KMS-11 (cell line): ENCODE results near the gene MTCH1.

Experiments
- H2AFZ ChIP-seq: fragments of 200-600 bp; sonication (generic); 2 replicates; pipeline ENCODE4 v1.6.1; 2016; ENCODE audit warnings: antibody characterized with exemption, mixed run types, low read depth
- H3K27ac ChIP-seq: fragments of 200-600 bp; sonication (generic); 2 replicates; pipeline ENCODE4 v1.6.1; 2016; ENCODE audit warnings: mild to moderate bottlenecking, mixed run types
- H3K27me3 ChIP-seq: fragments of 200-600 bp; sonication (generic); 2 replicates; pipeline ENCODE4 v1.6.1; 2017; ENCODE audit warnings: mild to moderate bottlenecking, low read depth, mixed run types, moderate library complexity; ENCODE audit not compliant: insufficient read depth
- H3K36me3 ChIP-seq: fragments of 200-600 bp; sonication (generic); 2 replicates; pipeline ENCODE4 v1.6.1; 2017; ENCODE audit warnings: mild to moderate bottlenecking, mixed run types; ENCODE audit not compliant: insufficient read depth
- H3K4me1 ChIP-seq: fragments of 200-600 bp; sonication (generic); 2 replicates; pipeline ENCODE4 v1.6.1; 2016; ENCODE audit warnings: mild to moderate bottlenecking, low read depth, mixed run types; ENCODE audit not compliant: poor library complexity, severe bottlenecking
- H3K4me2 ChIP-seq: fragments of 200-600 bp; sonication (generic); 2 replicates; pipeline ENCODE4 v1.7.0; 2016; ENCODE audit warnings: mild to moderate bottlenecking, mixed run types
- H3K4me3 ChIP-seq: fragments of 200-600 bp; sonication (generic); IDR thresholded peaks from 2 replicates; pipeline ENCODE4 v1.6.1; 2017; ENCODE audit warnings: low read depth, low read length, mixed read lengths; ENCODE audit not compliant: insufficient read depth
- H3K79me2 ChIP-seq: fragments of 200-600 bp; sonication (generic); 2 replicates; pipeline ENCODE4 v1.6.1; 2016; ENCODE audit warnings: low read depth, mixed run types; ENCODE audit not compliant: insufficient read depth
- H3K9ac ChIP-seq: fragments of 200-600 bp; sonication (generic); 2 replicates; pipeline ENCODE4 v1.6.1; 2016; ENCODE audit warnings: mild to moderate bottlenecking, mixed run types
- H4K20me1 ChIP-seq: fragments of 200-600 bp; sonication (generic); 2 replicates; pipeline ENCODE4 v1.6.1; 2016; ENCODE audit warnings: mild to moderate bottlenecking, mixed run types; ENCODE audit not compliant: insufficient read depth
- TF ChIP-seq, protein P1 (sequence below): fragments of 200-600 bp; sonication (generic); conservative IDR thresholded peaks from 2 replicates; pipeline ENCODE4 v1.6.1; 2017; ENCODE audit warnings: low read depth, mild to moderate bottlenecking, antibody characterized with exemption, low read length, moderate library complexity, mixed read lengths

Gene MTCH1

GRCh38 chr6:36985808-36986703 lies at the start of gene MTCH1:
Gene MTCH1 (minus strand): TSS chr6:36986196. CDS start chr6:36986173, 23 bp downstream.
- Histone ChIP-seq H3K4me3 (peak within 1 kb of the TSS; percentile 32), H3K4me1 (peaks cover 24% of the 10 kb centered on the region), H4K20me1 (0 out of 2 replicates have a peak, but pooled peaks cover 6% of the 10 kb centered on the region), H2AFZ (peak within 1 kb of the TSS; percentile 94), H3K27me3 (no peaks in the 10 kb centered on the region), H3K27ac (peak within 1 kb of the TSS; percentile 45), H3K79me2 (peaks cover 44% of the 10 kb centered on the region), H3K36me3 (no peaks in the 10 kb centered on the region), H3K9ac (peak within 1 kb of the TSS; percentile 93), H3K4me2 (peak within 1 kb of the TSS; percentile 81)
- TF ChIP-seq, protein P1, sequence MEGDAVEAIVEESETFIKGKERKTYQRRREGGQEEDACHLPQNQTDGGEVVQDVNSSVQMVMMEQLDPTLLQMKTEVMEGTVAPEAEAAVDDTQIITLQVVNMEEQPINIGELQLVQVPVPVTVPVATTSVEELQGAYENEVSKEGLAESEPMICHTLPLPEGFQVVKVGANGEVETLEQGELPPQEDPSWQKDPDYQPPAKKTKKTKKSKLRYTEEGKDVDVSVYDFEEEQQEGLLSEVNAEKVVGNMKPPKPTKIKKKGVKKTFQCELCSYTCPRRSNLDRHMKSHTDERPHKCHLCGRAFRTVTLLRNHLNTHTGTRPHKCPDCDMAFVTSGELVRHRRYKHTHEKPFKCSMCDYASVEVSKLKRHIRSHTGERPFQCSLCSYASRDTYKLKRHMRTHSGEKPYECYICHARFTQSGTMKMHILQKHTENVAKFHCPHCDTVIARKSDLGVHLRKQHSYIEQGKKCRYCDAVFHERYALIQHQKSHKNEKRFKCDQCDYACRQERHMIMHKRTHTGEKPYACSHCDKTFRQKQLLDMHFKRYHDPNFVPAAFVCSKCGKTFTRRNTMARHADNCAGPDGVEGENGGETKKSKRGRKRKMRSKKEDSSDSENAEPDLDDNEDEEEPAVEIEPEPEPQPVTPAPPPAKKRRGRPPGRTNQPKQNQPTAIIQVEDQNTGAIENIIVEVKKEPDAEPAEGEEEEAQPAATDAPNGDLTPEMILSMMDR: no peak

- Histone ChIP-seq H4K20me1 (no peaks in the 10 kb centered on the region), H3K4me1 (peaks cover 7% of the 10 kb centered on the region), H3K4me2 (no peak overlapping the region), H3K36me3 (no peaks in the 10 kb centered on the region), H3K4me3 (no peak overlapping the region), H3K79me2 (no peaks in the 10 kb centered on the region), H3K27ac (no peak overlapping the region), H3K9ac (no peak overlapping the region), H3K27me3 (no peaks in the 10 kb centered on the region), H2AFZ (no peak overlapping the region)
- TF ChIP-seq, protein P1: no peak
These were observed 48.1 kb upstream of the MTCH1 start for GRCh38 chr6:37033819-37034795.

- Histone ChIP-seq H3K27me3 (no peaks in the 10 kb centered on the region), H3K27ac (no peak overlapping the region), H3K4me1 (peaks cover 8% of the 10 kb centered on the region), H4K20me1 (no peaks in the 10 kb centered on the region), H3K36me3 (no peaks in the 10 kb centered on the region), H3K9ac (no peak overlapping the region), H3K4me2 (no peak overlapping the region), H2AFZ (no peak overlapping the region), H3K4me3 (no peak overlapping the region), H3K79me2 (no peaks in the 10 kb centered on the region)
- TF ChIP-seq, protein P1: no peak
These were observed 47.3 kb upstream of the MTCH1 start for GRCh38 chr6:37033255-37033654.

- no peak overlapping the region for H3K9ac ChIP-seq
- H4K20me1 ChIP-seq: no peaks in the 10 kb centered on the region
- H3K4me2 ChIP-seq: no peak overlapping the region
- H3K4me1 ChIP-seq: peaks cover 8% of the 10 kb centered on the region
- no peak overlapping the region for H3K4me3 ChIP-seq
- no peaks in the 10 kb centered on the region for H3K79me2 ChIP-seq
- H3K27me3 ChIP-seq: no peaks in the 10 kb centered on the region
- no peak overlapping the region for H3K27ac ChIP-seq
- no peaks in the 10 kb centered on the region for H3K36me3 ChIP-seq
- TF ChIP-seq, protein P1: no peak
- no peak overlapping the region for H2AFZ ChIP-seq
These were observed 46.2 kb upstream of the MTCH1 start for GRCh38 chr6:37032239-37032638.
